ENCODE measurements around the gene ADGRB3. TPM values are rescaled to one million over a fixed set of nuclear protein-coding genes. Genes with fewer than 3 reads are reported as not detected.
"Not testable (repeated sequence)": the region's sequence is repeated elsewhere in the genome, so short reads cannot be mapped to it uniquely, and the experiment has no call there.

The ADGRB3 gene
- total RNA-seq, 4 donors from 2014 or later = 5.3 to 15.6 (median 7.6) TPM

DNA sequence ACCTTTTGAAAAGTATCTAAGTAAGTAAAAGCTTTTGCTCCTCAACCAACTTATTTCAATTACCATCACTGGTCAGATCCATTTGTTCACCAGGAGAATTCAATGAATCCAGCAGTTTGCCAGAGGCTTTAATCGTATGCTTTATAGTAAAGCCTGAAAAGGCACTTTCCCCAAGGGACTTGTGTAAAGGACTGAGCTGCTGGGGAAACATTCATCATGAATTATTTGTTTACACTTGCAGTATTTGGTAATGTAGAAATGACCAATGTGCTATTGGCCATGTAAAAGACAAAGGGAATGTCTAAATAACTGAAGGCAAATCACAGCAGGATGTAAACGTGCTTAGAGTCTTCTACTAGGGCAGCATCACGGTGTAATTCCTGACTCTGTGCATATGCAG lies 471.4 kb downstream of the ADGRB3 start:
- Histone ChIP-seq H3K4me1 (no peaks in the 10 kb centered on the region), H3K9me3 (no peaks in the 10 kb centered on the region), H3K36me3 (no peaks in the 10 kb centered on the region), H3K4me3 (no peak overlapping the region), H3K27ac (no peak overlapping the region), H3K27me3 (no peaks in the 10 kb centered on the region)
- no peak for TF ChIP-seq POLR2A (IDR thresholded peaks at IDR 0.05)
- TF ChIP-seq, protein P1, sequence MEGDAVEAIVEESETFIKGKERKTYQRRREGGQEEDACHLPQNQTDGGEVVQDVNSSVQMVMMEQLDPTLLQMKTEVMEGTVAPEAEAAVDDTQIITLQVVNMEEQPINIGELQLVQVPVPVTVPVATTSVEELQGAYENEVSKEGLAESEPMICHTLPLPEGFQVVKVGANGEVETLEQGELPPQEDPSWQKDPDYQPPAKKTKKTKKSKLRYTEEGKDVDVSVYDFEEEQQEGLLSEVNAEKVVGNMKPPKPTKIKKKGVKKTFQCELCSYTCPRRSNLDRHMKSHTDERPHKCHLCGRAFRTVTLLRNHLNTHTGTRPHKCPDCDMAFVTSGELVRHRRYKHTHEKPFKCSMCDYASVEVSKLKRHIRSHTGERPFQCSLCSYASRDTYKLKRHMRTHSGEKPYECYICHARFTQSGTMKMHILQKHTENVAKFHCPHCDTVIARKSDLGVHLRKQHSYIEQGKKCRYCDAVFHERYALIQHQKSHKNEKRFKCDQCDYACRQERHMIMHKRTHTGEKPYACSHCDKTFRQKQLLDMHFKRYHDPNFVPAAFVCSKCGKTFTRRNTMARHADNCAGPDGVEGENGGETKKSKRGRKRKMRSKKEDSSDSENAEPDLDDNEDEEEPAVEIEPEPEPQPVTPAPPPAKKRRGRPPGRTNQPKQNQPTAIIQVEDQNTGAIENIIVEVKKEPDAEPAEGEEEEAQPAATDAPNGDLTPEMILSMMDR (IDR thresholded peaks at IDR 0.05) = no peak
- intact Hi-C loops (cut with DNase I; ENCODE audit: low total_unique reads) = no loop called here
- no peak for DNase-seq

DNA sequence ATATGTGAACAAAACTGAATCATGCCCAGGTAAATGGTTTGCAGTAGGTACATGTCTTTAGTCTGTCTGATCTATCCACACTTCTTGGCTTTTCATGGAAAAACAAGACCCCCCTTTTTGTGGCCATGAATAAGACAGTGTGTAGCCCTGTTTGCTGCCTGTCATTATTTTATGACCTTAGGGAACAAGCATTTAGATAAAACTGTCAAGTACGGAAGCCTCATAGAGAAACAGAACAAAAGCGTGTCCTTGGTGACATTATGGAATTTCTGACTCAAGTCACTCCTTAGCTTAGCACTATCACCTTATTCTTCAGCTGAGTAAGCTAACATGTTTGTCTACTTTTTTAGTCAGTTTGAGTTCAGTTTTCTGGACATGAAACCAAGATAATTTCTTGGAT lies 476.2 kb downstream of the ADGRB3 start:
- no peak overlapping the region for H3K4me3 ChIP-seq
- no peaks in the 10 kb centered on the region for H3K9me3 ChIP-seq
- DNase-seq = no peak
- TF ChIP-seq, protein P1 (IDR thresholded peaks at IDR 0.05) = no peak
- no peak for TF ChIP-seq POLR2A (IDR thresholded peaks at IDR 0.05)
- H3K27ac ChIP-seq = no peak overlapping the region
- H3K27me3 ChIP-seq = no peaks in the 10 kb centered on the region
- no peaks in the 10 kb centered on the region for H3K4me1 ChIP-seq
- intact Hi-C loops (cut with DNase I; ENCODE audit: low total_unique reads) = no loop called here
- H3K36me3 ChIP-seq = no peaks in the 10 kb centered on the region

DNA sequence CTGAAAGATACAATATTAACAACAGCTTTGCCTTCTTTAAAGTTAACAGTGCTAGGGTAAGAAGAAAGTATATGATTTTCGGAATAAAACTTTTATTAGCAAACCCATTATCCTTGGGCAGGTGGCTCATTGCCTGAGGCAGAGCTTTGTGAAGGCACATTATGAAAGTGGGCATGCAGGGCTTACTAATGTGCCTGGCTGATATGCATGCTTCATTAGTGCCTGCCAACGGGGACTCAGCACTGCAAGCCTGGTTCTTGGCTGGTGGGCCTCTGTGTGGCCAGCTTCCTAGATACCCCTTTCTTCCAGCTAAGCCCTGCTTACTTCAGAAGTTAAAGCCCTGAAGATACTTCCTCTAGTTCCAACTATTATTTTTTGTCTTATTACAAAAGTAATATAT lies 481.6 kb downstream of the ADGRB3 start:
- no peaks in the 10 kb centered on the region for H3K4me1 ChIP-seq
- no peak overlapping the region for H3K4me3 ChIP-seq
- DNase-seq = no peak
- no peaks in the 10 kb centered on the region for H3K9me3 ChIP-seq
- intact Hi-C loops (cut with DNase I; ENCODE audit: low total_unique reads) = no loop called here
- no peaks in the 10 kb centered on the region for H3K27me3 ChIP-seq
- no peak overlapping the region for H3K27ac ChIP-seq
- TF ChIP-seq, protein P1 (IDR thresholded peaks at IDR 0.05) = no peak
- no peak for TF ChIP-seq POLR2A (IDR thresholded peaks at IDR 0.05)
- H3K36me3 ChIP-seq = no peaks in the 10 kb centered on the region

DNA sequence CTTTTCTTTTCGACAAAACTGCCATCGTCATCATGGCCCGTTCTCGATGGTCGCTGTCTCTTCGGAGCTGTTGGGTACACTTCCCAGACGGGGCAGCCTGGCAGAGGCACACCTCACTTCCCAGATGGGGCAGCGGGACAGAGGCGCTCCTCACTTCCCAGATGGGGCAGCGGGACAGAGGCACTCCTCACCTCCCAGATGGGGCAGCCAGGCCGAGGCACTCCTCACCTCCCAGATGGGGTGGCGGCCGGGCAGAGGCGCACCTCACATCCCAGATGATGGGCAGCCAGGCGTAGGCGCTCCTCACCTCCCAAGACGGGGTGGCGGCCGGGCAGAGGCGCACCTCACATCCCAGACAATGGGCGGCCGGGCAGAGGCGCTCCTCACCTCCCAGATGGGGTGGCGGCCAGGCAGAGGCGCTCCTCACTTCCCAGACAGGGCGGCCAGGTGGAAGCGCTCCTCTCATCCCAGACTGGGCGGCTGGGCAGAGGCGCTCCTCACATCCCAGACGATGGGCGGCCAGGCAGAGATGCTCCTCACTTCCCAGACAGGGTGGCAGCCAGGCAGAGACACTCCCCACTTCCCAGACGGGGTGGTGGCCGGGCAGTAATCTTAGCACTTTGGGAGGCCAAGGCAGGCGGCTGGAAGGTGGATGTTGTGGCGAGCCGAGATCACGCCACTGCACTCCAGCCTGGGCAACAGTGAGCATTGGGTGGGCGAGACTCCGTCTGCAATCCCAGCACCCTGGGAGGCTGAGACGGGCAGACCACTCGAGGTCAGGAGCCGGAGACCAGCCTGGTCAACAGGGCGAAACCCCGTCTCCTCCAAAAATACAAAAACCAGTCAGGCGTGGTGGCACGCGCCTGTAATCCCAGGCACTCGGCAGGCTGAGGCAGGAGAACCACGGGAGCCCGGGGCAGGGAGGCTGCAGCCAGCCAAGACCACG lies 486.7 kb downstream of the ADGRB3 start:
- H3K27ac ChIP-seq; intact Hi-C loops (cut with DNase I; ENCODE audit: low total_unique reads); H3K4me3 ChIP-seq; H3K27me3 ChIP-seq; DNase-seq; H3K36me3 ChIP-seq; H3K9me3 ChIP-seq; H3K4me1 ChIP-seq: not testable (repeated sequence)

DNA sequence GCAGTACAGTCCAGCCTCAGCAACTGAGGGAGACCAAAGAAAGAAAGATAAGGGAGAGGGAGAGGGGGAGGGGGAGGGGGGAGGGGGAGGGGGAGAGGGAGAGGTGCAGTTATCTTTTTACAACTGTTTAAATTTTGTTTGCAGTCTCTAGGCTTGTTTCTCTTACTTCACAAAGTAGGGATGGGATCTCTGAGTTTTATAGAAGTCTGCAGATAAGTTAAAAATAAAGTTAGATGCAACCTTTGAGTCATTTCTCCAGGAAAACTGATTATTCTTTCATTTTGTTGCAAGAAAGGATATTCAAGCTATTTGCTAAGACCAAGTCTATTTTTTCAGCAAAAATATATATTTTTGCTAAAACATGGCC lies 487.3 kb downstream of the ADGRB3 start:
- no peaks in the 10 kb centered on the region for H3K9me3 ChIP-seq
- no peaks in the 10 kb centered on the region for H3K4me1 ChIP-seq
- no peaks in the 10 kb centered on the region for H3K36me3 ChIP-seq
- intact Hi-C loops (cut with DNase I; ENCODE audit: low total_unique reads) = no loop called here
- no peak for DNase-seq
- no peak overlapping the region for H3K27ac ChIP-seq
- TF ChIP-seq, protein P1 (IDR thresholded peaks at IDR 0.05) = no peak
- no peak for TF ChIP-seq POLR2A (IDR thresholded peaks at IDR 0.05)
- no peaks in the 10 kb centered on the region for H3K27me3 ChIP-seq
- H3K4me3 ChIP-seq = no peak overlapping the region
